Mucosa of rectum (tissue), 2 donors: ENCODE data around the gene GABBR2.

Source experiments
- H3K27ac ChIP-seq, 2 donors: one replicate each; pipeline ENCODE4 v1.7.0; 2013; ENCODE audit warnings: inconsistent platforms in 2 of 2, low read depth in 2 of 2, low read length in 2 of 2
- H3K27me3 ChIP-seq, 2 donors: one replicate each; pipeline ENCODE4 v1.7.0; 2013; ENCODE audit warnings: low read length in 2 of 2; ENCODE audit not compliant: control insufficient read depth in 2 of 2, insufficient read depth in 2 of 2
- H3K36me3 ChIP-seq, 2 donors: one replicate each; pipeline ENCODE4 v1.7.0; 2013; ENCODE audit warnings: low read length in 2 of 2; ENCODE audit not compliant: control insufficient read depth in 2 of 2, insufficient read depth in 2 of 2
- H3K4me1 ChIP-seq, 2 donors: one replicate each; pipeline ENCODE4 v1.7.0; 2013; ENCODE audit warnings: low read length in 2 of 2, mild to moderate bottlenecking in 1 of 2; ENCODE audit not compliant: control insufficient read depth in 2 of 2, insufficient read depth in 2 of 2
- H3K4me3 ChIP-seq, 2 donors: one replicate each; pipeline ENCODE4 v1.7.0; 2013; ENCODE audit warnings: low read length in 2 of 2
- H3K9ac ChIP-seq, 2 donors: one replicate each; pipeline ENCODE4 v1.7.0; 2013; ENCODE audit warnings: low read length in 2 of 2, low read depth in 1 of 2, mild to moderate bottlenecking in 1 of 2
- H3K9me3 ChIP-seq, 2 donors: one replicate each; pipeline ENCODE4 v1.7.0; 2013; ENCODE audit warnings: low read length in 2 of 2; ENCODE audit not compliant: control insufficient read depth in 2 of 2
- donor health status: healthy.
- donor health status: Normal muscosa, but diverticular disease.

GABBR2 gene

GRCh38 chr9:98522487-98522886 lies 186.2 kb downstream of the GABBR2 start:
- no peak overlapping the region for H3K27ac ChIP-seq
- H3K4me3 ChIP-seq, result no peak overlapping the region
- no peaks in the 10 kb centered on the region for H3K36me3 ChIP-seq
- H3K9ac ChIP-seq, result no peak overlapping the region
- H3K9me3 ChIP-seq, result no peaks in the 10 kb centered on the region
- peaks cover 0 to 3% of the 10 kb centered on the region in 2 donors for H3K27me3 ChIP-seq
- no peaks in the 10 kb centered on the region for H3K4me1 ChIP-seq

GRCh38 chr9:98521141-98521540 lies 187.6 kb downstream of the GABBR2 start:
- no peak overlapping the region for H3K9ac ChIP-seq
- H3K4me1 ChIP-seq, result no peaks in the 10 kb centered on the region
- H3K27ac ChIP-seq, result no peak overlapping the region
- H3K9me3 ChIP-seq, result no peaks in the 10 kb centered on the region
- H3K27me3 ChIP-seq, result peaks cover 0 to 3% of the 10 kb centered on the region in 2 donors
- H3K4me3 ChIP-seq, result no peak overlapping the region
- no peaks in the 10 kb centered on the region for H3K36me3 ChIP-seq

- Histone ChIP-seq H3K9me3 (no peaks in the 10 kb centered on the region), H3K9ac (no peak overlapping the region), H3K36me3 (no peaks in the 10 kb centered on the region), H3K27me3 (peaks cover 0 to 3% of the 10 kb centered on the region in 2 donors), H3K4me3 (no peak overlapping the region), H3K4me1 (no peaks in the 10 kb centered on the region), H3K27ac (no peak overlapping the region)
Measured at GRCh38 chr9:98520221-98520960, 188.3 kb downstream of the GABBR2 start.

GRCh38 chr9:98519641-98520040 lies 189.1 kb downstream of the GABBR2 start:
- Histone ChIP-seq H3K9me3 (no peaks in the 10 kb centered on the region), H3K36me3 (no peaks in the 10 kb centered on the region), H3K9ac (no peak overlapping the region), H3K27ac (no peak overlapping the region), H3K4me1 (no peaks in the 10 kb centered on the region), H3K4me3 (no peak overlapping the region), H3K27me3 (peaks cover 0 to 3% of the 10 kb centered on the region in 2 donors)

- Histone ChIP-seq H3K36me3 (no peaks in the 10 kb centered on the region), H3K9ac (no peak overlapping the region), H3K4me3 (no peak overlapping the region), H3K4me1 (no peaks in the 10 kb centered on the region), H3K9me3 (no peaks in the 10 kb centered on the region), H3K27ac (no peak overlapping the region), H3K27me3 (peaks cover 0 to 3% of the 10 kb centered on the region in 2 donors)
Measured at GRCh38 chr9:98518556-98518955, 190.2 kb downstream of the GABBR2 start.

GRCh38 chr9:98517761-98518160 lies 191.0 kb downstream of the GABBR2 start:
- no peak overlapping the region for H3K27ac ChIP-seq
- H3K9me3 ChIP-seq, result no peaks in the 10 kb centered on the region
- no peak overlapping the region for H3K4me3 ChIP-seq
- no peaks in the 10 kb centered on the region for H3K4me1 ChIP-seq
- H3K9ac ChIP-seq, result no peak overlapping the region
- peaks cover 0 to 3% of the 10 kb centered on the region in 2 donors for H3K27me3 ChIP-seq
- no peaks in the 10 kb centered on the region for H3K36me3 ChIP-seq

GRCh38 chr9:98516897-98517503 lies 191.7 kb downstream of the GABBR2 start:
- no peaks in the 10 kb centered on the region for H3K9me3 ChIP-seq
- H3K9ac ChIP-seq, result no peak overlapping the region
- H3K4me3 ChIP-seq, result no peak overlapping the region
- no peaks in the 10 kb centered on the region for H3K4me1 ChIP-seq
- peaks cover 0 to 3% of the 10 kb centered on the region in 2 donors for H3K27me3 ChIP-seq
- H3K27ac ChIP-seq, result no peak overlapping the region
- no peaks in the 10 kb centered on the region for H3K36me3 ChIP-seq

- Histone ChIP-seq H3K9me3 (no peaks in the 10 kb centered on the region), H3K4me1 (no peaks in the 10 kb centered on the region), H3K4me3 (no peak overlapping the region), H3K27ac (no peak overlapping the region), H3K27me3 (peaks cover 0 to 2% of the 10 kb centered on the region in 2 donors), H3K36me3 (no peaks in the 10 kb centered on the region), H3K9ac (no peak overlapping the region)
Measured at GRCh38 chr9:98516205-98516896, 192.4 kb downstream of the GABBR2 start.

GRCh38 chr9:98515506-98516204 lies 193.1 kb downstream of the GABBR2 start:
- Histone ChIP-seq H3K4me3 (no peak overlapping the region), H3K27me3 (no peaks in the 10 kb centered on the region), H3K36me3 (no peaks in the 10 kb centered on the region), H3K4me1 (no peaks in the 10 kb centered on the region), H3K27ac (no peak overlapping the region), H3K9me3 (no peaks in the 10 kb centered on the region), H3K9ac (no peak overlapping the region)

GRCh38 chr9:98514841-98515240 lies 193.9 kb downstream of the GABBR2 start:
- Histone ChIP-seq H3K9me3 (no peaks in the 10 kb centered on the region), H3K27me3 (no peaks in the 10 kb centered on the region), H3K4me1 (no peaks in the 10 kb centered on the region), H3K27ac (no peak overlapping the region), H3K4me3 (no peak overlapping the region), H3K9ac (no peak overlapping the region), H3K36me3 (no peaks in the 10 kb centered on the region)
